HG03575 (cell line): ENCODE results near the gene RASGRP1.

Source experiments
- ATAC-seq: cut with Tn5 transposase; IDR thresholded peaks from one replicate; pipeline ENCODE4 v1.9.1; 2021; ENCODE audit not compliant: unreplicated experiment, insufficient number of reproducible peaks, low FRiP score; ENCODE audit errors: extremely low read depth

RASGRP1 gene

GRCh38 chr15:38477637-38478036 lies 87.0 kb downstream of the RASGRP1 start:
- ATAC-seq = no peak

DNA sequence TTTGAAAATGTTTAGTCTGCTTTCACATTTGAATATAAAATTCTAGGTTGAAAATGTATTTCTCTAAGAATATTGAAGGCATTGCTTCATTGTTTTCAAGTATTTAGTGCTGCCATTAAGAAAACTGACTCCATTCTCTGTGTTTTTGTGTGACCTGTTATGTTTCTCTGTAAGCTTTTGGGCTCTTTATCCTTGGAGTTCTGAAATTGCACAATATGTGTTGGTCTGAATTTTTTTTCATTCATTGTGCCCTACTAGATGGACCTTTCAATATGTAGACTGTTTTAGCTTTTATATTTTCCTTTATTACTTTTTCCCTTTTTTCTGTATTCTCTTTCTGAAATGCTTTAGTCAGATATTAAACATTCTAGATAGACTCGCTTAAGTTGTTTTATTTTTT lies 88.5 kb downstream of the RASGRP1 start:
- no peak for ATAC-seq

DNA sequence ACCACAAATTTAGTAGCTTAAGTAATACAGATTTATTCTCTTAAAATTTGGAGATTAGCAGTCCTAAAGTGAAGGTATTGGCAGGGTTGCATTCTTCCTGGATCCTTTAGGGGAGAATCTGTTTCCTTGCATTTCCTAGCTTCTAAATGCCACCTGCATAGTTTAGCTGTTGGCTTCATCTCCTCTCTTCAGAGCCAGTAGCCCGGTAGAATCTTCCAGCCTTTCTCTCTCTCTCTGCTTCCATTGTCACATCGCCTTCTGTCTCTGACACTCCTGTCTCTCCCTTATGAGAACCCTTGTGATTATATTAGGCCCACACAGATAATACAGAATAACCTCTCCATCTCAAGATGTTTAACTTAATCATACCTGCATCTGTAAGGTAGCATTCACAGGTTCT lies 89.3 kb downstream of the RASGRP1 start:
- ATAC-seq = no peak

DNA sequence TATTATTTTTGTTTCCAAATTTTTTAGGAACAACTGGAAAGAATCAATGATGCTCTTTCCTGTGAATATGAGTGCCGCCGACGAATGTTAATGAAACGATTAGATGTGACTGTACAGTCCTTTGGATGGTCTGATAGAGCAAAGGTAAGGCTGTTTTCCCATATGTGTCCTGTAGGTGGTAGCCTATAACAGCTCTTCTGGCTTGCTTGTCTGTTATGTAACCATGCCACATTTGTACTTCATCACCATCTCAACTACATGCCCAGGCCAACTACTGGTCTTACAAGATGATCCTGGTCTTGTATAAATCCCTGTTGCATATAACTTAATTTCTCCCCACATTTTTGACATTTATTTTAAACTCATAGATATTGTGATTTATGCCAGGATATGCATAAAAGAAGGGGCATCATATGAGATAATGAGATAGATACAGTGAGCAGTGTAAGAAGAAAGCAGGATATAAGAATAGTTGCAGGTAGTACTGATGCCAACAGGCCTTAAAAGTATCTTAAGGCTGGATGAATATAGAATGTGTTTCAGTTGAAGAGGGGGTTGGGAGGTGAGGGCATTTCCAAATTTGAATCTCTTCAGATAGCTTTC lies 90.4 kb downstream of the RASGRP1 start:
- ATAC-seq = peak; percentile 83

DNA sequence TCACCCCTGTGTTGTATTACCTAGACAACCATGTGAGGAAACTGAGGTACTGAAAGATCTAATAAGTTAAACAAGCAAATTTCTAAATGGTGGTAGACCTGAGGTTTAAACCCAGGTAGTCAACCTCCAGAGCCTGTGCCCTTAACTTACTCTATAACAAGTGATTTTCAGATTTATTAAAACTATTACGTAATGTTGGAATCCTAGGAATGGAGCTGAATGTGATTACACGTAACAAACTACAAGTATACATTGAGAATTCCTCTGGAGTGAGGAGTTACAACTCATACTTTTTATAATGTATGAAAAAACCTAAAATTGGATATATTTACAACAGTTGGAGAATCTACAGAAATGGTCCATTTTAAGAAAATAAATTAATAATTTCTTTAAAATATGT lies 92.6 kb downstream of the RASGRP1 start:
- no peak for ATAC-seq

GRCh38 chr15:38470816-38471215 lies 93.8 kb downstream of the RASGRP1 start:
- no peak for ATAC-seq

DNA sequence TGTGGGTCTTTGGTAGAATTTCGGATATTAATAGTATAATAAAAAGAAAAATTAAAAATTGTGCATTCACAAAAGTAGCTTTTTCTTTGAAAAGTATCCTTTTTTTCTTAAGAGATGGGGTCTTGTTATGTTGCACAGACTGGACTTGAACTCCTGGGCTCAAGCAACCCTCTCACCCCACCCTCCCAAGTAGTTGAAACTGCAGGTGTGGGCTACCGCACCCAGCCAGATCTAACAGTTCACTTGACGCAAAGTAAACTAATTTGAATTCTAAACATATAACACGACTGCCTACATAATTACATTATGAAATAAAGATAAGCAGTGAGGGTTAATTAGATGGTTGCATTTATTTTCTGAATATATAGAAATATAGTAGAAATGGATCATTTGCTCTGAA lies 99.9 kb downstream of the RASGRP1 start:
- ATAC-seq = no peak

- ATAC-seq = no peak
Observed at GRCh38 chr15:38463893-38464292, 100.7 kb downstream of the RASGRP1 start.

- peak; percentile 60 for ATAC-seq
Observed at GRCh38 chr15:38461066-38461833, 103.4 kb downstream of the RASGRP1 start.

GRCh38 chr15:38460543-38460942 lies 104.1 kb downstream of the RASGRP1 start:
- no peak for ATAC-seq

DNA sequence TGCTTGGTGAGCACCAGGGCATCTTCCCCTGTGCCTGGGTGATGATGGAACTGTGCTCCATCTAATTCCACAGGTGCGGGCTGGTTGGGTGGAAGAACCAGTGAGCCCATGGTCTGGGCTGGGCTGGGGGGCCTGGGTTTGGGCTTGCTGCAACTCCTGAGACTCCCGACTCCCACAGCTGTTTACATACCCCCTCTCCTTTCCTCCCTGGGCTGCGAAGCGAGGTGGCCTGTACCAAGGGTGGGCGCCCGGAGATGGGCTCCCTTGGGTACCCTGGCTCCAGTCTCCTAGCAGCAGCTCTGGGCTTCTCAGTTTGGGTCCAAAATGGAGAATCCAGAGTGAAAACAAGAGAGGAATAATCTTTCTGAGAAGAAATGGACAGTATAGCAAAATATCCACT lies 105.1 kb downstream of the RASGRP1 start:
- ATAC-seq = no peak

DNA sequence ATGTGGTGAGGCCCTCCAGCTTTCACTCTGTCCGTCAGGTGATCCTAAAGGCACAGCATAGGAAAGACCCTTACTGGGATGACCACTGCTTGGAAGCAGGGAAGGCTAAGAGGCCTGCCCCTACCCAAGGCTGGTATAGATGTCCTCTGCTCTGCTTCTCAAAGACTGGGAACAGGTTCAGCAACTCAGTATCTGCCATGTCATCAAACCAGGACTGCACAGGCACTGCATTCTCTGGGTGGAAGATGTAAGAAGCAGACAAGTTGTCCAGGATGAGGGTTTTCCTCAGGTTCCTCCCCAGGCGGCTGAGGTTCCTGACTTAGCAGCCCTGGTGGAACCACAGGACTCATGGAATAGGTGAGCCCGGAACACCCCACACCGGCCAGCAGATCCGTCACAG lies 106.0 kb downstream of the RASGRP1 start:
- no peak for ATAC-seq

DNA sequence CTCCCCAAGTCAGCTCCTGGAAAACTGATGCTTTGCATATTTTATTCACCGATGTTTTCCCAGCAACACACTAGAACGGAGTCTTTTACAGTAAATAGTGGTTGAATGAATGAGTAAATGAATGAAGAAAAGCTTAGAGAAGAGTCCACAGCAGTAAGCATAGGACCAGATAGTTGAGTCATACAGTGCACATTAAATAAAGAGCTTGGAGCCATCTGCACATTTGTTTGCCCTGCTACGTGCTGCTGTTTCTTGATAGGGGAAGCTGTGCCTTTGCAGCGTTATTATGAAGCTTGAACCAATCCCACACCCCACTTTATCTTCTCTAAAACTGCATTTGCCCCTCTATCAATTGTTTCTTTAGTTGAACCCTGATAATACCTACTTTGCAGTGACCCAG lies 109.5 kb downstream of the RASGRP1 start:
- ATAC-seq = no peak

DNA sequence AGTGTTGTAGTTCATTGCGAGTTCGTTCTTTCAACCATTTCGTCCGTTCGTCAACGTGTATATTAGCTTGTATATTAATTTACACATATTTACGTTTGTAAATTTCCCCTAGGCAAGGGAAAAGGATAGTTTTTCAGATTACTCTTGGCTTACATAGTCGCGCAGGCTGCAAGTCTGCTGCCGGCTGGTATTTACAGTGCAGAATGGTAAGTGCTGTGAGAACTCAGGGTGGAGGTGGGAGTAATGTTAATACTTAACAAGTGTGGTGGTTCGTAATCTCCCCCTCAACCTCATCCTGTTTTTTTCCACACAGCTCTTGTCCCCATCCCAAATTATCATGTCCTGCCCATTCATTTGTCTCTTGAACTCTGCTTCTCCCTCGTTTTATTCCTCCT lies 109.9 kb downstream of the RASGRP1 start:
- ATAC-seq = no peak

GRCh38 chr15:38453971-38454695 lies 110.5 kb downstream of the RASGRP1 start, which contains the start of gene FAM98B:
Gene FAM98B, plus strand, starts transcription at chr15:38454127. Its CDS starts 35 bp downstream, at chr15:38454162.
- ATAC-seq = no peak

GRCh38 chr15:38441130-38441519 lies 123.5 kb downstream of the RASGRP1 start:
- ATAC-seq = no peak

GRCh38 chr15:38440353-38441129 lies 124.1 kb downstream of the RASGRP1 start:
- ATAC-seq = peak; percentile 58
